GM21528 (cell line): ENCODE data around the gene SLC8A1.

ENCODE experiments used
- ATAC-seq: cut with Tn5 transposase; IDR thresholded peaks from one replicate; pipeline ENCODE4 v1.9.1; 2021; ENCODE audit warnings: mild to moderate bottlenecking, moderate library complexity; ENCODE audit not compliant: unreplicated experiment, low FRiP score

The SLC8A1 gene

GRCh38 chr2:40321822-40322221 is 130.1 kb downstream of the SLC8A1 start:
- ATAC-seq = no peak

- no peak for ATAC-seq
Measured at GRCh38 chr2:40321016-40321623, 130.8 kb downstream of the SLC8A1 start.

- no peak for ATAC-seq
Measured at GRCh38 chr2:40318921-40319320, 133.0 kb downstream of the SLC8A1 start.

- no peak for ATAC-seq
Measured at GRCh38 chr2:40317761-40318160, 134.1 kb downstream of the SLC8A1 start.

- ATAC-seq = no peak
Measured at GRCh38 chr2:40317046-40317445, 134.8 kb downstream of the SLC8A1 start.

- no peak for ATAC-seq
Measured at GRCh38 chr2:40316620-40317019, 135.3 kb downstream of the SLC8A1 start.

GRCh38 chr2:40315683-40316082 is 136.2 kb downstream of the SLC8A1 start:
- no peak for ATAC-seq

GRCh38 chr2:40311026-40311425 is 140.9 kb downstream of the SLC8A1 start:
- no peak for ATAC-seq

GRCh38 chr2:40310303-40310702 is 141.6 kb downstream of the SLC8A1 start:
- no peak for ATAC-seq

GRCh38 chr2:40304340-40304739 is 147.6 kb downstream of the SLC8A1 start:
- no peak for ATAC-seq

- no peak for ATAC-seq
Measured at GRCh38 chr2:40303746-40304145, 148.1 kb downstream of the SLC8A1 start.

GRCh38 chr2:40302751-40303325 is 149.1 kb downstream of the SLC8A1 start:
- no peak for ATAC-seq

- ATAC-seq = no peak
Measured at GRCh38 chr2:40300391-40300790, 151.5 kb downstream of the SLC8A1 start.

GRCh38 chr2:40299781-40300180 is 152.1 kb downstream of the SLC8A1 start:
- no peak for ATAC-seq

- ATAC-seq = no peak
Measured at GRCh38 chr2:40299173-40299572, 152.7 kb downstream of the SLC8A1 start.

GRCh38 chr2:40298026-40298425 is 153.9 kb downstream of the SLC8A1 start:
- ATAC-seq = no peak

- no peak for ATAC-seq
Measured at GRCh38 chr2:40292291-40292690, 159.6 kb downstream of the SLC8A1 start.

- no peak for ATAC-seq
Measured at GRCh38 chr2:40289771-40290404, 162.0 kb downstream of the SLC8A1 start.

- no peak for ATAC-seq
Measured at GRCh38 chr2:40287773-40288172, 164.1 kb downstream of the SLC8A1 start.

GRCh38 chr2:40287195-40287594 is 164.7 kb downstream of the SLC8A1 start:
- no peak for ATAC-seq

GRCh38 chr2:40286721-40287120 is 165.2 kb downstream of the SLC8A1 start:
- ATAC-seq = no peak

- ATAC-seq = no peak
Measured at GRCh38 chr2:40285391-40285790, 166.5 kb downstream of the SLC8A1 start.
